ENCODE data around the gene SNX13.

DNA sequence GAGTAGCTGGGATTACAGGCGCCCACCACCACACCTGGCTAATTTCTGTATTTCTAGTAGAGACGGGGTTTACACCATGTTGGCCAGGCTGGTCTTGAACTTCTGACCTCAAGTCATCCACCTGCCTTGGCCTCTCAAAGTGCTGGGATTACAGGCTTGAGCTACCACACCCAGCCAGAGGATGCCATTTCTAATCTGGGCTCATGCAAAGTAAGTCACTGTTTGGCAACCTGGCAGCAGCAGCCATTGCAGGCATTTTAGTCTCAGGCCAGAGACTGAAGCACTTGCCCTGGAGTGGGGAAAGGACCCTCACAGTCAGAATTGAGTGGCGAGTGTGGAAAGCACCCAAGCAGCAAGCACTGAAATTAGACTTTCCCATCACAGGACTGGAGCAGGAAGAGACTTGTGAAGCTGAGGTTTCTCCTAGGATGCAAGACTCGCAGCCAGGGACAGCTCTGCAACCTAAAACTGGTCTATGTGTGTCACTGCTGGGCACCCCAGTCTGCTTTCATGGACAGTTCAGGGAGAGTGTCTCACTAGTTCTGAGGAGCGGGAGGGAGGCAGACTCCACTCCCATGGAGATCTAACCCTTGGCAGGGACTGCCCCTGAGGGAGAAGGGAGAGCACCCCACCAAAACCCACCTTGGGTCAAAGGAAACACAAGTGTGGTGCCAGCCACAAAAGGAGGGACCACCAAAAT is 27.6 kb downstream of the SNX13 start:
- TF ChIP-seq TAF1 (IDR thresholded peaks at IDR 0.05; ENCODE audit: low read depth, low read length) = no peak
- no peak for TF ChIP-seq SPI1 (IDR thresholded peaks at IDR 0.05; ENCODE audit: low read depth, low read length)
- no peak for TF ChIP-seq POLR2AphosphoS5 (IDR thresholded peaks at IDR 0.05; ENCODE audit: low read depth, low read length)
